NCI-H2227 (cell line): ENCODE results near the gene BRMS1.

Experiments
- DNase-seq: peaks from one replicate; lab custom pipeline; 2025; ENCODE audit not compliant: unreplicated experiment; lab: John Stamatoyannopoulos, UW

Gene BRMS1

DNA sequence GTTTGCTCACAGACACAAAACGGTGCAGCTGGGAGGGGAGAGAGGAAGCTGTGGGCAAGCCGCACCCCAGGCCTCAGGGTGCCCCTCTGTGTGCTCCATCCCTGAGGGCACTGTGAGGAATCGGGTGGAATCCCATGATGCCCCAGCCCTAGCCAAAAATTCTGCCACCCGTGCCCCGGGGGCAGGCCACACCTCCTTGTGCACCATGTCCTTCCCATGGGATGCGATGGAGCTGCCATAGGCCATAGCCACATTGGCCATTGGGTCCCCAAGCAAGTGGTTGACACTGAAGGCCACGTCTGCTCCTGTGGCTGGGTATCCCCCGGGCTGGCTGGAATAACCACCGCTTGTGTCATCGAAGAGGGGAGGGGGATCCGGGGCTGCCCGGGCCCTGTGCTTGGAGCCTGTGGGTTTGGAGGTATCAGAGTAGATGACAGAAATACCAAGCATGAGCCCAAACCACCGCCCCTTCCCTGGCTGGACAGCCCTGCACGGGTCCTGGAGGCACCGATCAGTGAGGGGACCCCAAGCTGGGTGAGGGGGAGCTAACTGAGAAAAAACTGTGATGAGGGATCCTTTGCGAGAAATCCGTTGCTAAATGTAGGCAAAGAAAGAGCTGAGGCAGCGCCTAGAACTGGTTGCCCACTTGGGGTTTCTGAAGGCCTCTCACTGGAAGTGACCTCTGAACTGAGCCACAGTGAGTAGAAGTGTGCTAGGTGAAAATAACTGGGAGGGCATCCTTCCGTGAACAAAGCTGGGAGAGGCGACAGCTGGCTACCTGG is 56.8 kb downstream of the BRMS1 start:
- no peak for DNase-seq
